ENCODE data around the gene CRIP1. TPM values are rescaled to one million over a fixed set of nuclear protein-coding genes. Genes with fewer than 3 reads are reported as not detected.

CRIP1 gene
- polyA plus RNA-seq, 1 experiment, result 0.74 TPM

GRCh38 chr14:105500726-105501101 is 14.0 kb downstream of the CRIP1 start:
- Histone ChIP-seq H3K4me3 (ENCODE audit: low read depth, low read length) (no peak overlapping the region), H3K27me3 (ENCODE audit: control insufficient read depth, insufficient read depth, low read length) (no peaks in the 10 kb centered on the region), H3K27ac (ENCODE audit: low read depth, low read length) (no peak overlapping the region), H3K9me3 (ENCODE audit: control insufficient read depth, insufficient read depth, low read length) (no peaks in the 10 kb centered on the region; the same call in 1 of the 2 replicates)
- no peak for DNase-seq (ENCODE audit: low read depth, low spot score)
- ChIA-PET POLR2A (interaction anchor here (0.6 kb wide), 1 partner anchor 33 kb away, joined by 3 read pairs; no protein-coding TSS in a partner anchor), CTCF (interaction anchor here (0.6 kb wide), 1 partner anchor 16 kb away, joined by 3 read pairs; no protein-coding TSS in a partner anchor)
- no peak for TF ChIP-seq CTCF (IDR thresholded peaks at IDR 0.05; ENCODE audit: low read depth, low read length)

GRCh38 chr14:105501504-105502291 is 15.0 kb downstream of the CRIP1 start:
- H3K27me3 ChIP-seq (ENCODE audit: control insufficient read depth, insufficient read depth, low read length), result no peaks in the 10 kb centered on the region
- no peak overlapping the region for H3K27ac ChIP-seq (ENCODE audit: low read depth, low read length)
- DNase-seq (ENCODE audit: low read depth, low spot score), result no peak
- POLR2A ChIA-PET, result no interaction called here
- H3K4me3 ChIP-seq (ENCODE audit: low read depth, low read length), result no peak overlapping the region
- CTCF ChIA-PET, result interaction anchor here (0.6 kb wide), 1 partner anchor 15 kb away, joined by 3 read pairs; no protein-coding TSS in a partner anchor
- no peaks in the 10 kb centered on the region; the same call in 1 of the 2 replicates for H3K9me3 ChIP-seq (ENCODE audit: control insufficient read depth, insufficient read depth, low read length)
- TF ChIP-seq CTCF (IDR thresholded peaks at IDR 0.05; ENCODE audit: low read depth, low read length), result no peak

GRCh38 chr14:105502446-105503295 is 16.0 kb downstream of the CRIP1 start:
- H3K9me3 ChIP-seq (ENCODE audit: control insufficient read depth, insufficient read depth, low read length), result no peaks in the 10 kb centered on the region; the same call in 1 of the 2 replicates
- no peak overlapping the region for H3K27ac ChIP-seq (ENCODE audit: low read depth, low read length)
- ChIA-PET CTCF (no interaction called here), POLR2A (no interaction called here)
- DNase-seq (ENCODE audit: low read depth, low spot score), result no peak
- H3K4me3 ChIP-seq (ENCODE audit: low read depth, low read length), result no peak overlapping the region
- TF ChIP-seq CTCF (IDR thresholded peaks at IDR 0.05; ENCODE audit: low read depth, low read length), result no peak
- H3K27me3 ChIP-seq (ENCODE audit: control insufficient read depth, insufficient read depth, low read length), result peaks cover 4% of the 10 kb centered on the region

- TF ChIP-seq CTCF (IDR thresholded peaks at IDR 0.05; ENCODE audit: low read depth, low read length), result no peak
- CTCF ChIA-PET, result no interaction called here
- H3K9me3 ChIP-seq (ENCODE audit: control insufficient read depth, insufficient read depth, low read length), result no peaks in the 10 kb centered on the region; the same call in 1 of the 2 replicates
- H3K27me3 ChIP-seq (ENCODE audit: control insufficient read depth, insufficient read depth, low read length), result peaks cover 5% of the 10 kb centered on the region
- DNase-seq (ENCODE audit: low read depth, low spot score), result no peak
- no peak overlapping the region for H3K4me3 ChIP-seq (ENCODE audit: low read depth, low read length)
- POLR2A ChIA-PET, result no interaction called here
- no peak overlapping the region for H3K27ac ChIP-seq (ENCODE audit: low read depth, low read length)
These were observed 16.6 kb downstream of the CRIP1 start for GRCh38 chr14:105503296-105503640.
